ENCODE data around the gene HES5.

The HES5 gene

GRCh38 chr1:2546515-2547209, 16.6 kb upstream of the HES5 start:
- DNase-seq (ENCODE audit: low read depth) = peak; percentile 61

- peak; percentile 76 for DNase-seq (ENCODE audit: low read depth)
Observed at GRCh38 chr1:2545754-2546514, 15.9 kb upstream of the HES5 start.

- DNase-seq (ENCODE audit: low read depth) = no peak
Observed at GRCh38 chr1:2544875-2545640, 15.0 kb upstream of the HES5 start.

- DNase-seq (ENCODE audit: low read depth) = no peak
Observed at GRCh38 chr1:2544093-2544874, 14.2 kb upstream of the HES5 start.

GRCh38 chr1:2543543-2544092, 13.6 kb upstream of the HES5 start:
- no peak for DNase-seq (ENCODE audit: low read depth)

- DNase-seq (ENCODE audit: low read depth) = no peak
Observed at GRCh38 chr1:2542246-2542915, 12.3 kb upstream of the HES5 start.

- DNase-seq (ENCODE audit: low read depth) = no peak
Observed at GRCh38 chr1:2541619-2542245, 11.7 kb upstream of the HES5 start.

- DNase-seq (ENCODE audit: low read depth) = no peak
Observed at GRCh38 chr1:2540816-2541492, 10.9 kb upstream of the HES5 start.

GRCh38 chr1:2539312-2539907, 9.3 kb upstream of the HES5 start:
- no peak for DNase-seq (ENCODE audit: low read depth)

GRCh38 chr1:2538872-2539271, 8.8 kb upstream of the HES5 start:
- DNase-seq (ENCODE audit: low read depth) = no peak

GRCh38 chr1:2538376-2538775, 8.3 kb upstream of the HES5 start:
- no peak for DNase-seq (ENCODE audit: low read depth)

GRCh38 chr1:2537784-2538115, 7.7 kb upstream of the HES5 start:
- no peak for DNase-seq (ENCODE audit: low read depth)

GRCh38 chr1:2535981-2536380, 5.9 kb upstream of the HES5 start:
- no peak for DNase-seq (ENCODE audit: low read depth)

- DNase-seq (ENCODE audit: low read depth) = no peak
Observed at GRCh38 chr1:2535455-2535854, 5.4 kb upstream of the HES5 start.

- no peak for DNase-seq (ENCODE audit: low read depth)
Observed at GRCh38 chr1:2534687-2535441, 4.8 kb upstream of the HES5 start.

GRCh38 chr1:2534315-2534686, 4.2 kb upstream of the HES5 start:
- no peak for DNase-seq (ENCODE audit: low read depth)

- no peak for DNase-seq (ENCODE audit: low read depth)
Observed at GRCh38 chr1:2533365-2533764, 3.3 kb upstream of the HES5 start.

GRCh38 chr1:2532485-2533160, 2.6 kb upstream of the HES5 start:
- DNase-seq (ENCODE audit: low read depth) = no peak
